Peyer's patch (tissue), 4 donors: ENCODE results near the gene FARS2.

ENCODE experiments used
- POLR2A ChIP-seq, 2 donors: fragments of 450-650 bp; IDR thresholded peaks; one replicate each; pipeline ENCODE4 v1.5.1; 2017; ENCODE audit warnings: antibody characterized with exemption in 2 of 2, mild to moderate bottlenecking in 2 of 2, moderate library complexity in 2 of 2
- TF ChIP-seq, protein P1 (sequence below), 6 experiments: fragments of 450-650 bp in 4 of 6; fragments of 200-600 bp in 2 of 6; sonication (generic) in 1 of 6; IDR thresholded peaks; one replicate each; pipeline ENCODE4 v1.5.1; 2017 to 2019; ENCODE audit warnings: antibody characterized with exemption in 6 of 6, mild to moderate bottlenecking in 3 of 6, moderate library complexity in 1 of 6

DNA sequence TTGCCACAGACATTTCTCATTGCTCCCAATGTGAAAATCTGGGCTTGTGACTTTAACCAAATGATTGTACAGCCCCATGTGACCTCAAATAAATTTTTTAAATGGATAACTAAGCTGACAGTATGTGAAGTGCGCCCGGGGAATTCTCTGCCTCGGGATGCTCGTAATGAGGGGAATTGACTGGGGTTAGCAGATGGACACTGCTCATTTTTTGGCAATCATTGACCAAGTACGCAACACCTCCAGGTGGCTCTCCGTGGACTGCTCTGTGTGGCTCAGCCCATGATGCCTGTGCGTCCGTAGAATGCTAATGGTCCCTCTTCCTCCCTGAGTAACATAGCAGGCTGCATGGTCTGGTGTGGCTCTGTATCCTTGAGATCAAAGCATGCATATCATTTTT is 42.4 kb downstream of the FARS2 start:
- TF ChIP-seq, protein P1, sequence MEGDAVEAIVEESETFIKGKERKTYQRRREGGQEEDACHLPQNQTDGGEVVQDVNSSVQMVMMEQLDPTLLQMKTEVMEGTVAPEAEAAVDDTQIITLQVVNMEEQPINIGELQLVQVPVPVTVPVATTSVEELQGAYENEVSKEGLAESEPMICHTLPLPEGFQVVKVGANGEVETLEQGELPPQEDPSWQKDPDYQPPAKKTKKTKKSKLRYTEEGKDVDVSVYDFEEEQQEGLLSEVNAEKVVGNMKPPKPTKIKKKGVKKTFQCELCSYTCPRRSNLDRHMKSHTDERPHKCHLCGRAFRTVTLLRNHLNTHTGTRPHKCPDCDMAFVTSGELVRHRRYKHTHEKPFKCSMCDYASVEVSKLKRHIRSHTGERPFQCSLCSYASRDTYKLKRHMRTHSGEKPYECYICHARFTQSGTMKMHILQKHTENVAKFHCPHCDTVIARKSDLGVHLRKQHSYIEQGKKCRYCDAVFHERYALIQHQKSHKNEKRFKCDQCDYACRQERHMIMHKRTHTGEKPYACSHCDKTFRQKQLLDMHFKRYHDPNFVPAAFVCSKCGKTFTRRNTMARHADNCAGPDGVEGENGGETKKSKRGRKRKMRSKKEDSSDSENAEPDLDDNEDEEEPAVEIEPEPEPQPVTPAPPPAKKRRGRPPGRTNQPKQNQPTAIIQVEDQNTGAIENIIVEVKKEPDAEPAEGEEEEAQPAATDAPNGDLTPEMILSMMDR (IDR thresholded peaks at IDR 0.05): no peak
- no peak for TF ChIP-seq POLR2A (IDR thresholded peaks at IDR 0.05)
